ENCODE data around the gene WDR91.
"Not testable (repeated sequence)": the region's sequence is repeated elsewhere in the genome, so short reads cannot be mapped to it uniquely, and the experiment has no call there.

WDR91 gene

DNA sequence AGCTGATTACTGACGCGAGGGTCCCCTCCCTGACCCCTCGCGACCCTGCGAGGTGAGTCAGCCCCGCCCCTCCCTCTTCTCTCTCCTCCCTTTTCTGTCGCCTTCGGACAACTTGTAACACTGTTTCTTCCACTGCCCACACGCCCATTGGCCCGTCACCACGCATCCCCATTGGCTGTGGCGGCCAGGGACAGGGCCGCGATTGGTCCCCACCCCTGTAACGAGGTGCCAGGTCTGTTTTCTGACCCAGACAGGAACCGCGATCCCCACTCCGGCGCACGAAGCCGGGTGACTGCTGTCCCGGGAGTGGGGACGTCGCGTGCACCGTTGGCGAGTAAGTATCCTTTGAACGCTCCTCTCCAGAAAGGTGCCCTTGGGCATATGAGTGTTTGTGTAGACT, 22.2 kb upstream of the WDR91 start, which contains the start of gene STRA8:
TSS of gene STRA8 (plus strand) at position 269 of the 400 bp plus-strand sequence. CDS start 6,687 bp downstream, outside the sequence.
- DNase-seq: no peak

DNA sequence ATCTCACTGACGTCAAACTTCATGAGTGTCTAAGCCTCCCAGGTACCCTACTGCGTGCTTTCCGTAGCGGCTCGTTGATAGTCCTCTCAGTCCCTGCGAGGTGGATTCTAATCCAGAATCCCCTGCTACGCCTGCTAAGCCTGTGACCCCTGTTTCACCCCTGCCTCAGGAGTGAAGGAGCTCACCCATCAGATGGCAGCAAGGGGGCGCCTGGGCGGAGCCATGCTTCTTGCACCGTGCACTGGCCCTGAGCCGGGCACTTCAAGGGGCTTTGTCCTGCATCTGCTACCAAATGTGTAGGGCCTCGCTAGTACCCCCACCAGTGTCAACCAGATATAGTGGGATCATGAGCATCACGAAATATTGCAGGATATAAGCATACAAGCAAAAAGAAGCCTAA, 21.4 kb upstream of the WDR91 start:
- no peak for DNase-seq

DNA sequence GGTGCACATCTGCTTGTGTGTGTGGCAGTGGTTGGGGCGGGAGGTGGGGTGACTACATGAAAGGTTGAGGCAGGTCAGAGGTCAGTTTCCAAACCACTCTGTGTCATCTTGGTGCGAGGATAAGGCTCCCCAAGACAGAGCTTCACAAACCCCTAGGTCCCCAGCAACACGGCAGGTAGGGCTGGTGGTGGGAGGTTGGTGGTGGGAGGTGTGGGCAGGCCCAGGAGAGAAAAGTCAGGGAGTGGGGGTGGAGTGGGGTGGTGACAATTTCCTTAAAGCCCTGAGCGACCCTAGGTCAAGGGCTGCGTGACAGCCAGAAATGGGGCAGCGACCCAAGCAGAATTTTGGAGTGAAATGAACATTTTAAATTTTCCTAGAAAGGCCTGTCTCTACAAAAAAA, 20.8 kb upstream of the WDR91 start:
- no peak for DNase-seq

DNA sequence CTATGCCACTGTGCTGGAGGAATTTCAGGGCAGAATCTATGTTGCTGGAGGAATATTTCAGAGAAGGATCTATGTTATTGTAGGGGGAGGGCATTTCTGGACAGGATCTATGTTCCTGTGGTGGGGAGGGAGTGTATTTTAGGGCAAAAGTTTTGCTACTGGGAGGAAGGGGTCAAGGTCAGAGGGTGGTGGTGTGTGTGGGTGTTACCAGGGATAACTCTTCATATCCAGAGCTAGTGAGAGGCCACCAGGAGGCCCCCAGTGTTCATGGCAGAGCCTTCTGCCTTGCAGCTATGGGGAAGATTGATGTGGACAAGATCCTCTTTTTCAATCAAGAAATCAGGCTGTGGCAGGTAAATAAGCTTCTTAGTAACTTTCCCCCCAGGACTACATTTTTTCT, 20.4 kb upstream of the WDR91 start:
- no peak for DNase-seq

DNA sequence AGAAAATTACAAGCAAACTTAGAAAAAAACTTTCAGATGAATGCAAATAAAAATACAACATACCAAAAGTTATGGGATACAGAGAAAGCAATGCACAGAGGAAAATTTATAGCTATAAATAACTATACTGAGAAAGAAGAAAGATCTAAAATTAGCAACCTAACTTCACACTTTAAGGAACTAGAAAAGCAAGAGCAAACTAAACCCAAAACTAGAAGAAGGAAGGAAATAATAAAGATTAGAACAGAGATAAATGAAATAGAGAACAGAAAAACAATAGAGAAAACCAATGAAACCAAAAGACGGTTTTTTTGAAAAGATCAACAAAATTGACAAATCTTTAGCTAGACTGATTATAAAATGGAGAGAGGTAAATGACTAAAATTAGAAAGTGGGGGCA, 12.7 kb upstream of the WDR91 start:
- no peak for DNase-seq

DNA sequence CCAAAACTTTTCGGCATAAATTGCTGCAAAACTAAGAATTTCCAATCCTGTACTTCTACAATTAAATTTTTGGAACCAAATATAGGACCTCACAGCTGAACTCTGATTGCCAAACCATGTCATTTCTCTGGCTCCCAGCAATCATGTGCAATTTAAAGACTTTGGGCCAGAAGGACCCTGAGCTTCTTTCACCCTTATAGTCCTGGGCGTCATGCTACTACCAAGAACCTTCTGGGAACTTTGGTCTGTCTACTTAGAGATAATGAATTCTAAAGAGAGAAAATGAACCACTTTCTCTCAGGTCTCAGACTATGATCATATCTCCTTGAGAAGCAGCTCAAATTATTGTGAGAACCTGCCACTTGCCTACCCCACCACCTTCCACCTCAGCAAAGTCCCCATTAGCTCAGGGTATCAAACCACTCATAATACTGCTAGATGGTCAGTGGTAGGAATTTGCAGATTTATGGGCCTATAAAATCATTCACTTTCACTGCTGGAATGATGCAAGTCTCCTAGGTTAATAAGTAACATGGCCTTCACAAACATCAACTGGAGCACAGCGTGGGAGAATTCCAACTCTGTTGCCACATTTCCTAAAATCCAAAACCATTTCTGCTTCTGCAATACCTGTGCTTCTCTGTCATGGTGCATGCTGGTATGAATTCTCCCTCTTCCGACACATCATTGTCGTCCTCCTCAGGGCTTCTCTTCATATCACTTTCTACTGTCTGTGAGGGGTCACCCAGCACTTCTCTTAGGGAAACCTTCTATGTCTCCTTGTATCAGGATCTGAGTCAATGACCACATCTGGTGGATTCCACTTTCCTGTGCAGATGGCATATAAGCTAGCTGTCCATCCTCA, 6.6 kb upstream of the WDR91 start:
- DNase-seq: no peak

DNA sequence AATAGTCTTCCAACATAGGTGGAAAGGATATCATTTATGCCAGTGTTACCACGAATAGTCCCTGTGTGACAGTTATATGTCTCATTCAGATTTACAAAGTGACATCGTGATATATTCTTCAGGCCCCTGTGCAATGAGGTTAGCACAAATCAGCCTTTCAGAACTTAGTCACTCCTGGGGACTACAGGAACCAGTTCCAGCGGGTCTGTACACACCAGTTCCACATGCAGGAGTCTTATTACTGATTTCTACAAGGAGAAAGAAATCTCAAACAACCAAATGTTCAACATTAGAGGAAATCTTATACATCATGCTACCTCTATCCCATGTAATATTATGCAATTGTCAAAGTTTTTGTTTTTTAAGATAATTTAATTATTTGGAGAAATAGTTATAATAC, 4.4 kb upstream of the WDR91 start:
- DNase-seq: no peak

DNA sequence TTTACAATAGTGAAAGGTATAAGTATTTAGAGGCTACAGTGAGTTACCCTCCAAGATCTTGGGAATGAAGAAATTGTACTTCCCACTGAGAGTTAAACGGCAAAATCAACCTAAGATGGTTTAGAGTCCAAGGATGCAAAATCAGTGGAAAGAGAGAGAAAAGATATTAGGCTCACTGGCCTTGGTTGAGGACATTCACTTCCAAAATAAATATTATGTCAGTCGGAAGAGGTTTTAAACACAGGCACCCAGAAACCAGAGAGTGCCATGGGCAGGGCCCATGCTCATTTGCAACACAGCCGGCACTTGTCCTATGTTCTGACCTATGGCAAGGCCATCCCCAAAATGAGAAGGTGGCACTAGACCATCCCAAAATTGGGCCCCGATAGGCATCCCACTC, 3.9 kb upstream of the WDR91 start:
- DNase-seq: no peak

DNA sequence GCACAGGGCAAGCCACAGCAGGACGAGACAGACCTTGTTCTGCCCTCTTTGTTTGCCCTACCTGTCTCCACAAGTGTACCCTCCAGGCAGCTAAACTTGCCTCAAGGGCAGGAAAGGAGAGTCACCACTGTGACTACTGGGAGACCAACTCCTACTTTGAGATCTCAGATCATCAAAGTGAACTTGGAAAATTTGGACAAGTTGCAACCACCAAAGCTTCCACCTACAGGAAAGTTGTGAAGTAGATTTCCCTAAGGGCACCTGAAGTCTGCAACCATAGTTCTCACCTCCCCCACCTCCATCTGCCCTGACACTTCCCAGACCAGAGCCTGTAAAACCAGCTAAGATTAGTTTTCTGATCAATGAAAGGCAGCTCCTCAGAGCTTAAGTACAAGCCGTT, 2.5 kb upstream of the WDR91 start:
- no peak for DNase-seq

DNA sequence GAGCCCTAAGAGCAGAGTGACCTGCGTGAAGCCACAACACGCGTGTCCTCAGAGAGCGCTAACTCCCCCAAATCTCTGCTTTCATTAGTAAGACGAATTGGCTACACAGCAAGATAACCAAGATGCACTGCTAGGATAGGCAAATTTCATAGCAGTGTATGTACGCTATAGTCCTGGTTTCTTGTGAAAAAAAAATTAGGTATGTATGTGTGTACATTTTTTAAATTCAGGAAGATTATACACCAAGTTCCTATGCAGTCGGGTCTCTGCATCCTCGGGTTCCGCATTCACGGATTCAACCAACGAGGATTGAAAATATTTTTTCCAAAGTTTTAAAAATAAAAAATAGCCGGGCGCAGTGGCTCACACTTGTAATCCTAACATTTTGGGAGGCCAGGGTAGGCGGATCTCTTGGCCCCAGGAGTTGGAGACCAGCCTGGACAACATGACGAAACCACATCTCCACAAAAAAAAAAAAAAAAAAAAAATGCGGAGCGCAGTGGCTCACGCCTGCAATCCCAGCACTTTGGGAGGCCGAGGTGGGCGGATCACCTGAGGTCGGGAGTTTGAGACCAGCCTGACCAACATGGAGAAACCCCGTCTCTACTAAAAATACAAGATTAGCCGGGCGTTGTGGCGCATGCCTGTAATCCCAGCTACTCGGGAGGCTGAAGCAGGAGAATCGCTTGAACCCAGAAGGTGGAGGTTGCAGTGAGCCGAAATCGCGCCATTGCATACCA, 790 bp upstream of the WDR91 start:
- DNase-seq: not testable (repeated sequence)

DNA sequence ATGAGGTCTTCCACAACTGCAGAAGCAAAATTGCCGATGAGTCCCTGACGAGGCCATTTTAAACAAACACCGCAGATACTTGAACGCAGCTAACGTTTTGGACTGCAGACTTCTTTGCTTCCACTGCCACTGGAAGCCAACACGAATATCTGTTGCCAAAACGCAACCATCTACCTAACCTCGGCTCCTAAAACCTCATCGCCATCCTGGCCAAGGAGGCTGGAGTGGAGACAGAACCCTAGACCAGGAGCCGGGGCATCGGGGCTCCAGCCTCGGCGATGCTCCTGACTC, 493 bp downstream of the WDR91 start:
- DNase-seq: no peak

DNA sequence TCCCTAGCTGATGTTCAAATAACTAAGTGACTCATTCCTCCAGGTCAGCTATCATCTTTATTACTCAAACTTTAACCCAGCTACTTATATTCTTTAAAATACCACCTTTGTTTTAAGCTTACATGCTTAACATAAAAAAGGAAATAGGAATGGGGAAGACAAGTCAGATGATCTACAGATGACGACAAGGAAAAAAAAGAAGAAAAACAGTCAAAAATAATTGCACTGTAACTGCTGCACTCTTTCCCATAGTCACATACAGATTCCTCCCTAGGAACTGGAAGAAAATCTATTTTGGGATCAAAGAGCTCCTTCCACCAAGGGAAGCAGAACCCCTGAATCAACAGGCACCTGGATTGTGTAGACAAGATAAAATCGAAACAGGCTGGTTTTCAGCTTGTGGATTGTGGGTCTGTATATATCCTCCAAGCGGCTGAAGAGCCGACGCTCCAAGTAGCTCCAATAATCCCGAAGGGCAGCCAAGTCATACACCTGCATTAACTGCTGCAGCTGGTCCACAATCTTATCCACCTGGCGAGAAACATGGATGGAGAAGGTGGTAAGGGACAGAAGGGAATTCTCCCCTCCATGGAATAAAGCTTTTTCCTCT, 2.0 kb downstream of the WDR91 start:
- DNase-seq: no peak

DNA sequence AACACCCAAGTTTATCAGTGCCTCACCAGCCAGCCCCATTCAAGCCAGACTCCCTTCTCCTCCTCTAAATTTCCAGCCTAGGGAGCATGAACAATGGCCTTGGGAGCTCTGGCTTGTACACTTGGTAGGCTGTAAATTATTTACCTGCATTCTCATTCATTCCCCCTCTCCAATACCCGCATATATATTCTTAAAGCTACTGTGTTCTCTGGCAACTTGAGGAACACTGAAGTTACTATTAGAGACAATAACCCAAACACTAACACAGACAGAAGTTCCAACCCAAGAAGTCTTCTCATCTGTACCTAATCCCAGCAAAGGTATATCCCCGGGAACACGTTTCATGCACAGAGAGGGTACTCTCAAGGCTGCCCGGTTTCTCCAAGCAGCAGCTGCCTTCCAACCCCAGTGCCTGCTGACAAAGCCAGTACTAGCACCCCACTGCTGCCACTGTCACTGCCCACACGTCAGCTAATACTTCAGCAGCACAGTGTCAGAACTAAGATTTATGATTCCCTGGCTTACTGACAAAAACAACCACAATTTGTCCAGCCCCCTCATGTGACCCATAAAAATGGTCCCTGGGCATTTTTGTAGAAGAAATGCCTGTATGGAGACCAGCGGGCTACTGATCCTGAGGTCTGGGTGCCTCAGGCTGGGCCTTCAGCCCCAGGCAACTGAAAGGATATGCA, 3.1 kb downstream of the WDR91 start:
- DNase-seq: no peak

DNA sequence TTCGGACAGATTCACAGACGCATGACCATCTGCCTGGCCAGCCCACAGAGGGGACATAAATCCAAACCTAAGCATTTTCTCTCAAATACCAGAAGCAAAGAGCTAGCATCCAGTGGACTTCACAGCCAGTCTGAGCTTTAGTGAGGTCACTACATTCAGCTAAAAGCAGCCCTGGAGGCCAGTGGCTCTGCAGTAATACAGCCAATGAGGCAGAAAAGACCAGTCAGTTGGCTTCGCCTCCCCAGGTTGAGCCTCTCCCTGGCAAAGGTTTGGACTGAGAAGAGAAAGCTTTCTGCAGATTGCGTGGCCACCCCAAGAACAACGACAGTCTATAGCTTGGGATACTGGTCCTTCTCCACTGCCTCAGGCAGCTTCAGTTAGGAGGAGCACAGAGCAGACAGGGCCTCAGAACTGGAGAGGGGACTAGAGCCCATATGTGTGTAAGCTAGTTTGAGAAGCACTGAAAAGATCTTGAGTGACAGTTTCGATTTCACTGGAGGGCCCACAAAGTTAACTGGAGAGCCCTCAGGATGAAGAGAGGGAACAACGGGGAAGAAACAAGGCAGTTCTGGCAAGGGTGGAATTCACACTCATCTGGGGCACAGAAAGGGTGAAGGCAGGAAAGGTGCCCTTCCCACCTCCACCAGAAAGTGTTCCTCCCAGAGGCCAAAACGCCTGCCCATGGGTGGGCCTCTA, 3.8 kb downstream of the WDR91 start:
- DNase-seq: no peak

DNA sequence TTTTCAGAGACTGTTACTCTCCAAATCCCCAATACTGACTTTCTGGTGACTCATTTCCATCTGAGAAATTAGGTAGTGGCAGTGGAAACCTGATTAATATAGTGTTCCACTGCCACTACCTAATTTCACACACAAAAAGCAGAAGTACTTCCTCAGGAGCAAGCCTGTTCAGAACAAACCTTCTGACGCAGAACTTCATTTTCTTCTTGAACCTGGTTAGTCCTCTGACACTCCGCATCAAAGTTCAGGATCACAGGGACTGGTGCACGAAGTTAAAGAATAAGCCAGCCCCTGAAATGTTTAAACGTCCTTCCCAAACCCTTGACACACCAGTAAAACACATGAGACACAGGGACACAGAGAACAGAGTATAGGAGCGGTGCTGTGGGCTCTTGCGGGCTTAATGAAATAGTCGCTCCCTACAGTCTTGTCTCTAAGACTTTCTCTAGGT, 4.4 kb downstream of the WDR91 start:
- no peak for DNase-seq

DNA sequence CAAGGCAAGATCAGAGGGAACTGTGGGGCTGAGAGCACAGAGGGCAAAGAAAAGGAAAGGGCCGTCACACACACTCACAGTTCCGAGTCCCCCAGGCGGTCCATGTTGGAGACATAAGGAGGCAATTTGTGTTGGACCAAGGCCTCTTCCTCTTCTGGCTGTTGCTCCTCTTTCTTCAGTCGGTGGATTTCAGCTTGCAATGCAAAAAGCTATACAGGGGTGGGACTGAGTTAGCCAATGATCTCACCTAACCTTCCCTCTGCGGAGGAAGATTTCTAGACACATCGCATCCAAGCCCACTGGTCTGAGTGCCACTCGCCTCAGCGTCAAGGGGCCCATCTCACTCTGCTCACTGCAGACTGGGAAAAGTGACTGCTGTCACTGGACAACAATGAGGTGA, 5.5 kb downstream of the WDR91 start:
- DNase-seq: no peak

DNA sequence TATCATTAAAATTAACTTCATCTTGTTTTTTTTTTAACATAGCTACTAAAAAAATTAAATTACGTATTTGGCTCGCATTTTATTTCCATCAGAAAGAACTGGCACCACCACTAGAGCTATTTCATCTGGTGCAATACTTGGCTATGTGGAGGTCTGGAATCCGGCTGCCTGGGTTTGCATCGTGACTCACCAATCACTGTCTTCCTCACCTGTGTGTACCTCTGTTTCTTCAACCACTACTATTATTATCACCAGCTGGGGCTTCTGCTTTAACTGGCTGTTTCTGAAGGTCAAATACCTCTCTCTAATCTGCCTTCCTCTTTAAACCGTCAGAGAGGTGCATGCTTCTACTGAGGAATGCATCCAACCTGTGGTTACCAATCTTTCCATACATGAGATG, 6.5 kb downstream of the WDR91 start:
- DNase-seq: no peak

DNA sequence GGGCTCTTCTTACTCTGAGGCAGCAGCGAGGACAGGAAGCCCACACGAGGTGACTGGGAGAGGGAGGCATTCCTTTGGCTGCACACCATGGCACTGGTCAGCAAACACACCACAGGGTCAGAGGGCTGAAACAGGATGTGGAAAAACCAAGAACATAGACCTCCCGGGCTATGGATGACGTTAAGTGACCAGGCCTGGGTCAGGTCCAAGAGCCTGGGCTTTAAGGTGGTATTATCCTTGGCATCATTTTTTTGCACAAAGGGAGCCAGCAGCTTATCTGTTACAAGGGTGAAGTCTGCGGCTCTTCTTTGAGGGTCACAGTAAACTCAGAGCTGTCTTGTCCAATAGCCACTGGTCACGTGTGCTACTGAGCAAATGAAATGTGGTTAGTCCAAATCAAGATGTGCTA, 7.0 kb downstream of the WDR91 start:
- no peak for DNase-seq

DNA sequence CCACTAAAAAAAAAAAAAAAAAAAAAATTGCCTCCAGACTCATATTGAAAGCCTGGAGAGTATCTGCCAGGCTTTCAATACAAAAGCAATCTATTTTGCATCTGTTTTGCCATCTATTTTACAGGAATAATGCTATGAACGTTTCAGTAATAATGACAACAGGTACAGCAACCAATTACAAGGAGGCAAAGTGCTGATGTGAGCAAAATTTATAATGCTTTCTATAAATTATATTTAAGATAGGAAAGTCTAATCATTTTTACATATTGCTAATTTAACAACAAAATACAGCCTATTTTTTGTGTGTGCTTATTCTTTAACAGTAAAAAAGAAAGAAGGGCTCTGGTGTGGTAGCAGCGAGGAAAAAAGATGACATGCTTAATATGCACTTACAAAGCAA, 10.0 kb downstream of the WDR91 start:
- DNase-seq: no peak

DNA sequence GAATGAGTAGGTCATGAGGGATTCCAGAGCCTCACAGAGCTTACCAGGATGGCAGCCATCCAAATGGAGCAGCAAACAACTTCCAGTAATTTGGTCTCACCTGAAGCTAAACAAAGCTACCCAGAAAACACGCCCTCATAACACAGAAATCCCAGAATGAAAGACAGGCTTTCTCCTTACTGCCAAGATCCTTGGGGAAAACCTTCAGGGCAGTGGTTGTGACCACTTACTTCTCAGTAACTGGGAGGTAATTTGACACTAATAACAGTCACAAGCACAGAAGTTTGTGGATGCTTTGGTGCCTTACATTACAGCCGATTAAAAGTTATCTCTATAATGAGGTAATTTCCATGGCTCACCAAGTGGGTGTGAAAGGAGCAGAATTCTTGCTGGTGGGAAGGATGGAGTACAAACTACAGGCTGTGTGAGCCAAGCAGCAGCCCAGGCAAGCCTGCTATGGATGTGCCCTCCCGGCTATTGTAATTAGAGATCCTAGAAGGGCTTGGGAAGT, 10.4 kb downstream of the WDR91 start:
- DNase-seq: no peak

DNA sequence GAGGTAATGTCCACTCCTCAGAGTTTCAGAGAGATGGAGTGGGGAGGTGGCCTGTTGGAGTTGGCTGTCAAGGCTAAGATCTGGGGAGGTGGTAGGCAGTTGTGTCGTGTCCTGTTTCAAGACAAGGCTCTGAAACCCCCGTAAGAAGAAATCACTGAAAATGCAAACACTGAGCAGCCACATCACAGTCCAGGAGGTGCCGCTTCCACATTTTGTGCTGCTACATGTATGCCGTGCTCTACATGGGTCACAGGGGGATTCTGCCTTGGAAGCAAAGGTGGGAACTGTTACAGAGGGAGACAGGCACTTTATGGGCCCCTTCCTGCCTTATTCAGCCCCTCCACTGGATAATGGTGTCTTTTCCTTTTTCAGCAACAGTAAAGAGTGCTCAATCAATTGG, 11.9 kb downstream of the WDR91 start:
- no peak for DNase-seq

DNA sequence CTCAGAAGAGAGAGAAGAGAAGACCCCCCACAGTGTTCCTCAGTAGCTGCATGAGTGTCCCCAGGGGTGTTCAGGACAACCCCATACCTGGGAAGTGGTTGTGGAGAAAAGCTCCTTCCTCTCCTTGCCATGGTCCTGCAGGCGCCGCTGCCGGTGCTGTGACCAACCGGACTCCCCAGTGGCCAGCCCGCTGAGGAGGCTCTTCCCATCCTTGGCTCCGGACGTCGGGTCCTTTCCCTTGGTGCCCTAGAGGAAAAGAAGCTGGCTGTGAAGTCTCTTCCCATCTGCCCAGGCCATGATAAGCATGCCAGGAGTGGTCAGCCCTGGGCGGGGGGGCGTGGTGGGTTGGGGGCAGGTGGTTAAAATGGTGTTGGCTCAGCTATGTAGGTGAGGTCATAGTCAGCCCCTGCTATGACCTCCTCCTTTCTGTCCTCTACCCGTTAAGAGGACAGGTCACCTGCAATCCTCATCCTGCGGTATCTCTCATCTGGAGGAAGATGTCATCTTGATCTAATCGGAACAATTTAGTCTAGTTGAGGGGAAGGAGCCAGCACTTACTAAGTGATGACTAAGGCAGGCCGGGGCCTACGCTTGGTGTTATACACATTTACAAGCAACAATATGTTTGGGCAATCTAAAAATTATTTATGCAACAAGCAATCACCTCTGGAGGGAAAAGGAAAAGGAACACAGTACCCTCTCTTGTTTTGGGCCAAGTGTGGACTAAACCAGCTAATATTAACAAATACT, 13.2 kb downstream of the WDR91 start:
- DNase-seq: no peak
